Right atrium auricular region (tissue), 2 donors: ENCODE data around the gene NXPH3. TPM values are rescaled to one million over a fixed set of nuclear protein-coding genes. Genes with fewer than 3 reads are reported as not detected.

Experiments
- DNase-seq: peaks from one replicate; pipeline ENCODE4 v3.0.0-alpha.2; 2019; ENCODE audit warnings: low spot score
- H3K27ac ChIP-seq, 2 donors: fragments of 200-600 bp; sonication (generic); 1 replicate in 1 of 2; 2 replicates in 1 of 2; pipeline ENCODE4 v1.5.1; 2016 to 2019
- H3K27me3 ChIP-seq, 2 donors: fragments of 200-600 bp; sonication (generic); one replicate each; pipeline versions ENCODE4 v1.5.1 to v1.6.0; 2017 to 2019
- H3K36me3 ChIP-seq: fragments of 200-600 bp; sonication (generic); one replicate; pipeline ENCODE4 v1.5.1; 2016
- H3K4me1 ChIP-seq, 2 donors: fragments of 200-600 bp; sonication (generic); one replicate each; pipeline versions ENCODE4 v1.5.1 to v1.6.0; 2017 to 2019
- H3K4me3 ChIP-seq, 2 donors: fragments of 200-600 bp; sonication (generic); 1 replicate in 1 of 2; 2 replicates in 1 of 2; pipeline ENCODE4 v1.5.1; 2017 to 2019; ENCODE audit warnings: mild to moderate bottlenecking in 1 of 2, moderate library complexity in 1 of 2
- H3K9me3 ChIP-seq, 2 donors: fragments of 200-600 bp; sonication (generic); one replicate each; pipeline ENCODE4 v1.5.1; 2019
- CTCF ChIP-seq, 2 donors: fragments of 200-600 bp; sonication (generic); IDR thresholded peaks; one replicate each; pipeline ENCODE4 v1.5.1; 2019; ENCODE audit warnings: antibody characterized with exemption in 2 of 2
- total RNA-seq, 2 donors: library from RNA; depleted of rRNA; stranded (reverse); fragments of >200 nt; gene quantifications; one replicate each; pipeline ENCODE4 v1.1.0, GENCODE V29; 2016

NXPH3 gene
- total RNA-seq, 2 donors from 2014 or later: 3.4 to 8.8 TPM

DNA sequence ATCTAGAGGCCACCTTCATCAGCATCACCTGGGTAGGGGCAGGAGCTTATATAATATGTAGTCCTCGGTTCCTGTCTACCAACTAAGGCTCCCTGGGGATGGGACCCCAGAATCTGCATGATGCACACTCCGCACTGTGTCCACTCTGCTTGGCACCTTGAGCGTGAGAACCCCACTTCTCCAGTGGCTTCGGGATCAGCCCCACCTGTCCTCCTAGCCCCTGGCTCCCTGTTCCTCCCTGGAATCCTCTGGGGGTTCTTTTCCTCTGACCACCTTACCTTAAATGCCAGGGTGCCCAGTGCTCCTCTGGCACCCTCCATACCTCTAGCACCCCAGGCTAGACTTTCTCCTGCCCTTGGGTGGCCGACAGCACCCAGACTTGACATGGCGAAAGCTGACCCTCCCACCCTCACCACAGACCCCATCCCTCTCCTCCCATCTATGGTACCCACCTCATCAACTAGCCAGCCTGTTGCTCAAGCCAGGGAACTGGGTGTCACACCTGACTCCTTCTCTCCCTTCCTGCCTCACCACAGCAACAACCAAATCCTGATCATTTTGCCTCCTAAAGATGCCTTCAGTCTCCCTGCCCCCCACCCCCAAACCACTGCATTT, 2.8 kb upstream of the NXPH3 start:
- no peak for DNase-seq
- Histone ChIP-seq H3K36me3 (no peaks in the 10 kb centered on the region), H3K4me1 (peaks cover 0 to 56% of the 10 kb centered on the region in 2 donors), H3K9me3 (no peaks in the 10 kb centered on the region), H3K4me3 (no peak overlapping the region), H3K27me3 (no peaks in the 10 kb centered on the region), H3K27ac (no peak overlapping the region)
- TF ChIP-seq CTCF (IDR thresholded peaks at IDR 0.05): no peak

GRCh38 chr17:49573510-49574322, 2.0 kb upstream of the NXPH3 start:
- H3K36me3 ChIP-seq: no peaks in the 10 kb centered on the region
- H3K4me3 ChIP-seq: no peak overlapping the region
- no peaks in the 10 kb centered on the region for H3K27me3 ChIP-seq
- peak overlapping the region; percentile 71 to 85 for H3K27ac ChIP-seq
- H3K4me1 ChIP-seq: peaks cover 0 to 49% of the 10 kb centered on the region in 2 donors
- no peaks in the 10 kb centered on the region for H3K9me3 ChIP-seq
- no peak for TF ChIP-seq CTCF (IDR thresholded peaks at IDR 0.05)
- no peak for DNase-seq

GRCh38 chr17:49574323-49574781, 1.3 kb upstream of the NXPH3 start:
- Histone ChIP-seq H3K27me3 (no peaks in the 10 kb centered on the region), H3K9me3 (no peaks in the 10 kb centered on the region), H3K4me3 (no peak overlapping the region), H3K36me3 (no peaks in the 10 kb centered on the region), H3K4me1 (peaks cover 0 to 49% of the 10 kb centered on the region in 2 donors), H3K27ac (peak overlapping the region; percentile 71 to 85)
- no peak for TF ChIP-seq CTCF (IDR thresholded peaks at IDR 0.05)
- DNase-seq: no peak

GRCh38 chr17:49574945-49575678, 559 bp upstream of the NXPH3 start:
- Histone ChIP-seq H3K4me1 (peaks cover 0 to 41% of the 10 kb centered on the region in 2 donors), H3K27me3 (no peaks in the 10 kb centered on the region), H3K4me3 (peak overlapping the region; percentile 68 to 76), H3K9me3 (no peaks in the 10 kb centered on the region), H3K27ac (peak overlapping the region; percentile 71 to 85), H3K36me3 (no peaks in the 10 kb centered on the region)
- TF ChIP-seq CTCF (IDR thresholded peaks at IDR 0.05): no peak
- DNase-seq: no peak

DNA sequence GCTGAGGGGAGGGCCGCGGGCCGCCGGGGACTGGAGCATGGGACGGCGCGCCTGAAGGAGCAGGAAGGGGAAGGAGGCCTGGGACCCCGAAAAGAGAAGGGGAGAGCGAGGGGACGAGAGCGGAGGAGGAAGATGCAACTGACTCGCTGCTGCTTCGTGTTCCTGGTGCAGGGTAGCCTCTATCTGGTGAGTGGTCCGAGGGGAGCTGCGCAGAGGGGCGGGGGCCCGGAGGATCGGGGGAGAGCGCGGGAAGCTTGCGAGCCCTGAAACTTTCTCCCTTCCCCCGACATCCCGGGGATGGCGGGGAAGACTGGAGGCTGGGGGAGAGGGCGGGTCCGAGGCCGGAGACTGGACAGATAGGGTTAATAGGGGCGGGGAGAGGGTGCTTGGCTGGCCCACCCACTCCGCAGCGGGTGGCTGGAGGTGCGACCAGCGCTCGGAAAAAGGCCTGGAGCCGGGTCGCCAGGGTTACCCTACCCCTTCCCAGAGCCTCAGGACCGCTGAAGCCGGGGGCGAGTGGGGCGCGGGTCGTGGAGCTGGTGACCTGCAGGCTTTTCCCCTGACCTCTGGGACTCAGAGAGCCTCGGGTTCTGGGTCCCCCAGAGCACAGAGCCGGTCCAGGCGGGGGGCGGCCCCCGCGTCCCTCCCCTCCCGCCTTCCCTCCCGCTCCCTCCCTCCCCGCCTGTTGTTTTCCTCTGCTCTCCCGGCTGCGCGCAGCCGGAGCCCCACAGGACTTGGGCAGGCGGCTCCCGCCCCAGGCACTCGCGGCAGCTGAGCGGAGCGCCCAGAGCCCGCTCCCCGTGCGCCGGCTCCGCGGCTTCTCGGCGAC, 631 bp downstream of the NXPH3 start:
- Histone ChIP-seq H3K36me3 (no peaks in the 10 kb centered on the region), H3K4me1 (peaks cover 0 to 45% of the 10 kb centered on the region in 2 donors)
- no peak for DNase-seq

More for the DNA sequence above, 631 bp downstream of the NXPH3 start:
- H3K9me3 ChIP-seq: no peaks in the 10 kb centered on the region
- H3K27ac ChIP-seq: peak overlapping the region; percentile 78 to 85
- H3K4me3 ChIP-seq: peak overlapping the region; percentile 68 to 76
- no peaks in the 10 kb centered on the region for H3K27me3 ChIP-seq
- TF ChIP-seq CTCF (IDR thresholded peaks at IDR 0.05): no peak
